HG03139 (cell line): ENCODE data around the gene NT5C3B.
"Not testable (repeated sequence)": the region's sequence is repeated elsewhere in the genome, so short reads cannot be mapped to it uniquely, and the experiment has no call there.

ENCODE experiments used
- ATAC-seq: cut with Tn5 transposase; IDR thresholded peaks from one replicate; pipeline ENCODE4 v1.9.1; 2021; ENCODE audit not compliant: unreplicated experiment

NT5C3B gene

DNA sequence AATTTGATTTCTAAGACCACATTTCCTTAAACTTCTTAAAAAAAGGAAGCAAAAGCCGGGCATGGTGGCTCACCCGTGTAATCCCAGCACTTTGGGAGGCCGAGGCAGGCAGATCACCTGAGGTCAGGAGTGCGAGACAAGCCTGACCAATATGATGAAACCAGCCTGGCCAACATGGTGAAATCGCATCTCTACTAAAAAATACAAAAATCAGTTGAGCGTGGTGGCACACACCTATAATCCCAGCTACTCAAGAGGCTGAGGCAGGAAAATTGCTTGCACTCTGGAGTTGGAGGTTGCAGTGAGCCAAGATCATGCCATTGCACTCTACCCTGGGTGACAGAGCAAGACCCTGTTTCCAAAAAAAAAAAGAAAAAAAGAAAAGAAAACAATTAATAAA, 4.7 kb upstream of the NT5C3B start:
- not testable (repeated sequence) for ATAC-seq

DNA sequence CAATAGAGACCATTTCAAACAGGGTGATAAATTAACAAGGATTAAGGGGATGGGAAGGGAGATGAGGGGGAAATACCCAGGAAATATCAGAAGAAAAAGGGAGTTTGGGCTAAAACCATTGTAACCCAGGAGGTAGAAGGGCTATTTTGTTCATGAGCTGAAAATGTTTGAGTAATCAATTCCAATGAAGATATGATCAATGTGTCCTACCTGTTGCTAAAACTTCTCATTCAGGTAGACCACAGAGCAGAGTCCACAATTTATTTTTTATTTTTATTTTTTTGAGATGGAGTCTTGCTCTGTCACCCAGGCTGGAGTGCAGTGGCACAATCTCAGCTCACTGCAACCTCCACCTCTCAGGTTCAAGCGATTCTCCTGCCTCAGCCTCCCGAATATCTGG, 3.4 kb upstream of the NT5C3B start:
- ATAC-seq = not testable (repeated sequence)

DNA sequence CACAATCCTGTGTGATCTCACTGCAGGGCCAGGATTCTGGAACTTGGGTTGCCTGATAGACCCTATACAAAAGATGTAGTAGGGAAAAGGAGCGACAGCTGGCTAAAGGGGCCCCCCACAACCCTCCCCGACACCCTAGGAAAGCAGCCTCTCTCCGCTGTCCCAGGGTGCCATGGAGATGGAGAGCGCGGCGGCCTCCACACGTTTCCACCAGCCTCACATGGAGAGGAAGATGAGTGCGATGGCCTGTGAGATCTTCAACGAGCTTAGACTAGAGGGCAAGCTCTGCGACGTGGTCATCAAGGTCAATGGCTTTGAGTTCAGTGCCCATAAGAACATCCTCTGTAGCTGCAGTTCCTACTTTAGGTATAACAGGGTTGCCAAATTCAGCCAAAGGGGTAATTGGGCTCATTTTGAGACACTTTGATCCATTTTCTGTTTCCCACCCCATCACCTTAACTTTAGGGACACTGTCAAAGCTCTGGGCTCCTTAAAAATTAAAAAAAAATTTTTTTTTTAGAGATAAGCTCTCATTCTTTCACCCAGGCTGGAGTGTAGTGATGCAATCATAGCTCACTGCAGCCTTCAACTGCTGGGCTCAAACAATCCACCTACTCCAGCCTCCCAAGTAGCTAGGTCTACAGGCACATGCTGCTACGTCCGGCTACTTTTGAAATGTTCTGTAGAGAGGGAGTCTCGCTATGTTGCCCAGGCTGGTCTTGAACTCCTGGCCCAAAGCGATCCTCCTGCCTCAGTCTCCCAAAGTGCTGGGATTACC, 1.9 kb upstream of the NT5C3B start, which contains the start of gene KLHL10:
KLHL10 (plus strand) TSS at position 65 of the 778 bp plus-strand sequence; CDS start at position 173, 108 bp downstream.
- no peak for ATAC-seq

DNA sequence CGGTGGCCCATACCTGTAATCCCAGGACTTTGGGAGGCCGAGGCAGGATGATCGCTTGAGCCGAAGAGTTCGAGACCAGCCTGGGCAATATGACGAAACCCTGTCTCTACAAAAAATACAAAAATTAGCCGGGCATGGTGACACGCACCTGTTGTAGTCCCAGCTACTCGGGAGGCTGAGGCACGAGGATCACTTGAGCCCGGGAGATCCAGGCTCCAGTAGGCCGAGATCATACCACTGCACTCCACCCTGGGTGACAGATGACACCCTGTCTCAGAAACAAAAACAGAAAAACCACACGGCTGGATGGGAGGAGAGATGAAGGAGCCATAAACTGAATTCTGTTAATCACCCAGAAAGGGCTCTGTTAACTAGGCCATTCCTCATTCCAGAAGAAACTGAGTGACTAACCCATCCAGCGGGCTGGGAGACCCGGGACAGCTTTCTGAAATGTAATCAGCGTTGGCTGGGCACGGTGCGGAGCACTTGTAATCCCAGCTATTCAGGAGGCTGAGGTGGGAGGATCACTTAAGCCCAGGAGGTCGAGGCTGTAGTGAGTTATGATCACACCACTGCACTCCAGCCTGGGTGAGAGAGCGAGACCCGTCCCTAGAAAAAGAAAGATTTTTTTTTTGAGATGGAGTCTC, 641 bp upstream of the NT5C3B start:
- ATAC-seq = no peak

DNA sequence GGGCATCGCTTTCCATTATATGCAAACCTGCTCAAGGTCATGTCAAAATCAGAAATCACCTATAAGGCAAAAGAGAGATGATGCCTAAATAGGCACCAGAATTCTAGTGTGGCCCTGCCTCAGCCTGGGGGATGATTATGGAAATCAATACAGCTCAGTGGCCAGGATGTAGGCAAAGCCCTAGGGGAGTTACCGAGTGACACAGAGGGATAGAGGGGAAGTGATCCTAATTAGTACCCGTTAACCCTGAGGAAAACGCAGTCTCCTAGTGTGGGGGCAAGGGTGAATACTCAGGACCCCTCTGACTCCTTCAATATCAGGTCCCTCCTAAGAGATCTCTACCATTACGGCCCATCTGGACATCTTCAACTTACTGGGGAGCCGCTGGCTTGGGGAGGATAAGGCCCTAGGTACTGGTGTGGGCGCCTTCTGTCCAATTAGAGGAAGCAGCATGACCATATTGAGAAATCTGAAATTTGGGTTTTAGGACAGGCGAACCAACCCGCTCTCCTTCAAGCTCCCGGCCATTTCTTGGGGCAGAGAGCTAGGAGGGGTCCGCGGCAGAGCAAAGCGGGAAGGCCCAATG, 725 bp downstream of the NT5C3B start:
- ATAC-seq = no peak

DNA sequence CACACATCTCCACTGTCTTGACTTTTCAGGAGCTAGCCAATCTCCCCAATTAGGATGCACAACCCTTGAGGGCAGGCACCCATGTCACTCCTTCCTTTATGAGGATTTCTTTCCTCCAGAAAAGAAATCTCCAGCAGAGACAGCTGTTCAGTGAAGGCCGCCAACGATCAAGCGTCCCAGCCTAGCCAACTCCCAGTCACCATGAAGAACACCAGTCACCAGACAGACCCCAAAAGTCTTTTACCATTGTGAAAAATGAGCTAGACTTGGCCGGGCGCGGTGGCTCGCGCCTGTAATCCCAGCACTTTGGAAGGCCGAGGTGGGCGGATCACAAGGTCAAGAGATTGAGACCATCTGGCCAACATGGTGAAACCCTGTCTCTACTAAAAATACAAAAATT, 6.1 kb downstream of the NT5C3B start:
- not testable (repeated sequence) for ATAC-seq

DNA sequence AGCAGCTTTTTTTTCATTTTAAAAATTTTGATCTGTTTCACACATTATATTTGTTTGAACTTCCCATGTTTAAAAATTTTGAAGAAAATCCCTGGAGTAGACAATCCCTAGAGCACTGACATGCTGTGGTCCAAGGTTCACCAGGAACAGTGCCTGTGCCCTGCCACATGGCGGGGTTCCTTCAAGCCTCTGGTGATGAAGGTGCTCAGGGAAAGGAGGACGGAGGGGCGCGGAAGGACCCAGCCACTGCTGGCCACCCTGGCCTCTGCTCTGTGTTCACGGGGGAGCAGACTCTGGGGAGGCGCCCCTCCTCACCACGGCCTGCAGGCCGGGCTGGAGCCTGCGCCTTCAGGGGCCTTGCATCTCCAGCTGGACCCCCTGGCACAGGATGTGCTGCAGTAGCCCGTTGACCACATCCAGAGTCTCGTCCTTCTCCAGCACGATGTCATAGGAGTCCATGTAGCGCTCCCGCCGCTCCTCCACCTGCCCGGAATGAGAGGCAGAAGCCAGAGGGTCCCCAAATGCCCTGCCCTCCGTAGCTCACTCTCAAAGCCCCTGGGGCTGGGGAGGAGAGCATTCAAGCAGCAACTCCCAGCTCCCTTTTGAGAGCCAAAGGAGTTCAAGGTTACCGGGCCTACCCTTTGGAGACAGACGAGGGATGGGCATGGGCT, 10.7 kb downstream of the NT5C3B start:
- ATAC-seq = no peak

DNA sequence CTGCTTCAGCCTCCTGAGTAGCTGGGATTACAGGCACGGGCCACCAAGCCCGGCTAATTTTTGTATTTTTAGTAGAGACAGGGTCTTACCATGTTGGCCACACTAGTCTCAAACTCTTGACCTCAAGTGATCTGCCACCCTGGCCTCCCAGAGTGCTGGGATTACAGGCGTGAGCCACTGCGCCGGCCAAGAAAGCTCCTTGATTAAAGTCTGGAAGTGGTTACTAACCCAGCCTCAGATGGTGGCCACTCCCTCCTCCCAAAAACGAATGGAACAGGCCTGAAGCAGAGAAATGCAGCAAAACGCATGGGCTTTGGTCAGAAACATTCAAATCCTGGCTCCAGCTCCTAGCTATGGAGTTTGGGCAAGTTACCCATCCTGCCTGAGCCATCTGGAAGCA, 11.9 kb downstream of the NT5C3B start:
- ATAC-seq = no peak

DNA sequence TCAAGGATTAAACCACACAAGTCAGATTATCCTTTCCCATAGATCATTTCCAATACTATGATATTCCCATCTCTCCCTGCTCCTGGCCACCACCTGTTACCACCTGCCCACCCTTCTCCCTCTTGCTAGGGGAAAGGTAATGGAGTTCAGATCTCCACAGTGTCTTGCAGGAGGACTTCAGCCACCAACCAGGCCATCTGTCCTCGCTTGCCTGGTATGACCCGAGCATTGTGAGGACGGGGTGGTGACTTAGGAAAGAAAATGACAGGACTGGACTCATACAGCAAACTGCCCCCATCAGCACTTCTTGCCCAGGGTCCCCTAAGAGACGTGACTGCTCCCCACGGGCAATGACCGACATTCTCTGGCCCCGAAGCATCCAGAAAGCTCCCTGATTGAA, 12.5 kb downstream of the NT5C3B start:
- no peak for ATAC-seq

DNA sequence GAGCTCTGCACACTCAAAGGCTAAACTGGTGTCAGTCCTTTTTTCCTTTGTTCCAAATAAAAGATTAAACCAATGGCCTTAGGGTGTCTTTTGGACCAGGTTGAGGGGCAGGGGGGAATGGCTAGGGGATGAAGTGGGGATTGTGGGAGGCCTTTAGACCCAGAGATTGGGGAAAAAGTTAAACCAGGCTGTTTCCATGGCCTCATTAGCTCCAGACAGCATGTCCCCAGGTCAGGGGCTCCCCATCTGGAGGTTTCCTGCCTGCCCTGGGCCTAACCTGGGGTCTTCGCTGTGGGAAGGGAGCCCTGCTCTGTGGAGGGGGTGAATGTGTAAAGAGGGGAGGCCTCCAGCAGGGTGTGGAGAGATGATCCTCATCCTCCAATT, 12.9 kb downstream of the NT5C3B start:
- ATAC-seq = no peak

DNA sequence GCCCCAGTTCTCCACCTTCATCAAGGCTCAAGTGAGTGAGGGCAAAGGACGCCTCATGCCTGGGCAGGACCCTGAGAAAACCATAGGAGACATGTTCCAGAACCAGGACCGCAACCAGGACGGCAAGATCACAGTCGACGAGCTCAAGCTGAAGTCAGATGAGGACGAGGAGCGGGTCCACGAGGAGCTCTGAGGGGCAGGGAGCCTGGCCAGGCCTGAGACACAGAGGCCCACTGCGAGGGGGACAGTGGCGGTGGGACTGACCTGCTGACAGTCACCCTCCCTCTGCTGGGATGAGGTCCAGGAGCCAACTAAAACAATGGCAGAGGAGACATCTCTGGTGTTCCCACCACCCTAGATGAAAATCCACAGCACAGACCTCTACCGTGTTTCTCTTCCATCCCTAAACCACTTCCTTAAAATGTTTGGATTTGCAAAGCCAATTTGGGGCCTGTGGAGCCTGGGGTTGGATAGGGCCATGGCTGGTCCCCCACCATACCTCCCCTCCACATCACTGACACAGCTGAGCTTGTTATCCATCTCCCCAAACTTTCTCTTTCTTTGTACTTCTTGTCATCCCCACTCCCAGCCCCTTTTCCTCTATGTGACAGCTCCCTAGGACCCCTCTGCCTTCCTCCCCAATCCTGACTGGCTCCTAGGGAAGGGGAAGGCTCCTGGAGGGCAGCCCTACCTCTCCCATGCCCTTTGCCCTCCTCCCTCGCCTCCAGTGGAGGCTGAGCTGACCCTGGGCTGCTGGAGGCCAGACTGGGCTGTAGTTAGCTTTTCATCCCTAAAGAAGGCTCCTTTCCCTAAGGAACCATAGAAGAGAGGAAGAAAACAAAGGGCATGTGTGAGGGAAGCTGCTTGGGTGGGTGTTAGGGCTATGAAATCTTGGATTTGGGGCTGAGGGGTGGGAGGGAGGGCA, 13.6 kb downstream of the NT5C3B start:
- no peak for ATAC-seq

DNA sequence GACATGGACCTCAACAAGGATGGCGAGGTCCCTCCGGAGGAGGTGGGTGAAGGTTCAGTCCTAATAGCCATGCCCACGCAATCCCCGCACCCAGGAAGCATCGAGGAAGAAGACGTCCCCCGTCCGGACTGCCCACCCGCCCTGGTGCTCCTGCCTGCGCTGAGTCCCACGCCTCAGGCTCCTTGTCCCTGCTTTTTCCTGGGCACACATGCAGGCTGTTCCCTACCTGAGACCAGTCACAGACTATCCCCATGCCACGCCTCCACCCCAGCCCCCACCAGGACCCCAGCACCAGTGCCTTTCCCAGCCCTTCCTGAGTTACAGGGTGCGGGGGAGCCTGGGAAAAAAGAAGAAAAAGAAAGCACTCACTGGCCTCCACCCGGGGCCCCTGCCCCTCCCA, 14.3 kb downstream of the NT5C3B start:
- ATAC-seq = no peak

DNA sequence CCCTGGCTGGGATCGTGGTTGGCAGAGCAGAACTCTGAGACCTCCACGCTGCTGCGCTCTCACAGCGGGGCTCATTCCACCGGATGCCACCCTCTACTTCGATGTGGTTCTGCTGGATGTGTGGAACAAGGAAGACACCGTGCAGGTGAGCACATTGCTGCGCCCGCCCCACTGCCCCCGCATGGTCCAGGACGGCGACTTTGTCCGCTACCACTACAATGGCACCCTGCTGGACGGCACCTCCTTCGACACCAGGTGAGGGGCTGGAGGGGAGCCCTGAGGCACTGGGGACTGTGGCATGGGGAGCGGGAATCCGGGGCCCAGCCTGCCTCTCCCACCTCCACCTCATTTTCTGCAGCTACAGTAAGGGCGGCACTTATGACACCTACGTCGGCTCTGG, 18.0 kb downstream of the NT5C3B start:
- ATAC-seq = no peak

DNA sequence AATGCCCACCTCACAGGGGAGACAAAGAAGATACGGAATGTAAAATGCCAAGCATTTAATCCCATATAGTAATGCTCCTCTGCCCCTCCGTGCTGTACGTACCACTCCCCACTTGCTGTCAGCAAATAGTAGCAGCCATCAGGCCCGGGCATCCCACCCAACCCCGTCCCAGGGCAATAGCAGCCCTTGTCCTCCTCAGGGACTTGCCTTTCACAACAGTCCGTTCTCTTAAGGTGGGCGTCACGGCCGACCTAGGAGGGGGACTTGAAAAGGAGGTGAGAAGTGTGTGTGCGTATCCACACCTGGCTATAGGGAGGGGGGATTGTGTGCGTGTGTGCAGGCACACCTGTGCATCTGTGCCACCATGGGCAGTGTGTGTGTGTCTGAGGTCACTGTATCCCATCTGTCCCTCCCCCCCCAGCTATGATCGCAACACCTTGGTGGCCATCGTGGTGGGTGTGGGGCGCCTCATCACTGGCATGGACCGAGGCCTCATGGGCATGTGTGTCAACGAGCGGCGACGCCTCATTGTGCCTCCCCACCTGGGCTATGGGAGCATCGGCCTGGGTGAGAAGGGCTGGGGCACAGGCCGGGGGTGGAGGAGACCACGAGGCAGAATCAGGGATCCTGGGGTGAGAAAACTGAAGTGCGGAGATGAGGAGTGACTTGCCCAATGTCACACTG, 19.3 kb downstream of the NT5C3B start:
- ATAC-seq = no peak

DNA sequence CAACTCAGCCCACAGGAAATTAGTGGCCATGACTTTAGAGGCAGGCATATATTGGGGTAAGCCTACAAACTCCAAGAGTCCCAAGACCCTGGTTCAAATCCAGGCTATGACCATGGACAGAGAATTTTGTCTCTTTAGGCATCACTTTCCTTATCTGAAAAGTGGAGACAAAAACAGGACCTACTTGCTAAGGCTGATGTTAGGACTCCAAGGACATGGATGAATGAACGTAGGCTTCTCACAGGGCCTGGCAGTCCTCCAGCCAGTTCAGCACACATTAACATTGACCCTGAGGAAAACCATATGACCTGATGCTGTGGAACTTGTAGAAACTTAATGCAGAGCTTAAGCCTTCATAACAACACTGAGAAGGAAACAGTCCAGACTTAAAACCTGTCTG, 21.8 kb downstream of the NT5C3B start:
- ATAC-seq = no peak

DNA sequence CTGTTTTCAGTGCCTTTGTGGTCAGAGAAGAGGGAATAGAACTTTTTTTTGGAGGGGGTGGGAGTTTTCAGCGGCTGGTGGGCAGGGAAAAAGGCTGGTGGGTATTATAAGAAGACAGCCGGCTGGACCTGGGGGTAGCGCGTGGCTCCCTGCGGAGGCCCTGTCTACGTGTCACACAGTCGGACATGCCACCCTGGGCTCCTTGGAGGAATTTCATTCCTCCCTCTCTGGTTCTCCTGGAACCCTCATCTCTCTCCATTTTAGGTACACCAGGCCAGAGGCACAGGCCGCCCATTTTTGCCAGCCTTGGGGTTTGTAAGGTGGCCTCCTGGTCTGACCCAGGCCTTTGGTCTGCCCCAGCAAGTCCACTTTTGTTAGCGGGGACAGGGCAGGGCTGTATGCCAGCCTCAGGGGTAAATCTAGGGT, 22.3 kb downstream of the NT5C3B start:
- ATAC-seq = no peak

DNA sequence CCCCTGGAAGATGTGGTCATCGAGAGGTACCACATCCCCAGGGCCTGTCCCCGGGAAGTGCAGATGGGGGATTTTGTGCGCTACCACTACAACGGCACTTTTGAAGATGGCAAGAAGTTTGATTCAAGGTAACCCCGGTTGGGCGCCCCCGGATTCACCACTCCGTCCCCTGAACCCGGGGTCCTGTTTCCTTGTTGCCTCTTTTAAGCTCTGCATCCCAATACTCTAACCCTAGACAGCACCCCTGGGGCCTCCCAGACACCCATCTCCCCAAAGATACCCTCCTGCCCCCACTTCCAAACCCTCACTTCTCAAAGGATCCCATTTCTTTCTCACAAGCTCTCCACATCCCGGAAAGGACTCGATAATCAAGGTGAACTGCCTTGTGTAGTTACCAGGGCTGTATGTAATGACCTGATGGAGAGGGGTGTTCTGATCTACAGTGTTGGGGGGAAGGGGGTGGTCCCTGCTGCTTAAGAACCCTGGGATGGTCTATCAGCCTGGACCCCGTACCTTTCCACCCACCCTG, 22.8 kb downstream of the NT5C3B start:
- no peak for ATAC-seq

DNA sequence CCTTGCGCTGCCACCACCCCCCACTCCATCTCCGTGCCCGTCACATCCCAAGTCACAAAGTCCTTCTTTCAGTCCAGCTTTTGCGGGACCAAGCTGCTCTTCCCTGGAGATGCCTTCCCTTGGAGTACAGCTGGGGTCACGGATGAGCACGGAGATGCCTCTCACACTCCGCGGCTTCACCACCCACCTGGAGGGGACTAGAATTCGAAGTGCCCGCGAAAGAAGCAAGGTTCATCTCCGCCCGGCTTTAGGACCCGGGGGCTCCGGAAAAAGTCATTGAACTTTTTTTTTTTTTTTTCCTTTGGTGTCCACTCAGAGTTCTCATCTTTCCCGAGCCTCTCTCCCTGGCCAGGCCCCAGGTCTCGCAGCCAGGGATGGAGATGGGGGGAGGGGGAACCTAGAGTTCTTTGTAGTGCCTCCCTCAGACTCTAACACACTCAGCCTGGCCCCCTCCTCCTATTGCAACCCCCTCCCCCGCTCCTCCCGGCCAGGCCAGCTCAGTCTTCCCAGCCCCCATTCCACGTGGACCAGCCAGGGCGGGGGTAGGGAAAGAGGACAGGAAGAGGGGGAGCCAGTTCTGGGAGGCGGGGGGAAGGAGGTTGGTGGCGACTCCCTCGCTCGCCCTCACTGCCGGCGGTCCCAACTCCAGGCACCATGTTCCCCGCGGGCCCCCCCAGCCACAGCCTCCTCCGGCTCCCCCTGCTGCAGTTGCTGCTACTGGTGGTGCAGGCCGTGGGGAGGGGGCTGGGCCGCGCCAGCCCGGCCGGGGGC, 23.5 kb downstream of the NT5C3B start, which contains the start of gene FKBP10:
FKBP10 (plus strand) TSS at position 624 of the 771 bp plus-strand sequence; CDS start at position 655, 31 bp downstream.
- no peak for ATAC-seq
